ENCODE results near the gene TMEM208.

GRCh38 chr16:67259705-67260104 is 32.8 kb downstream of the TMEM208 start:
- no peak for TF ChIP-seq CTCF (IDR thresholded peaks at IDR 0.05)
- TF ChIP-seq POLR2A (IDR thresholded peaks at IDR 0.05), result no peak

Data from adrenal gland (tissue), 5 donors.